Urinary bladder (tissue), 4 donors: ENCODE results near the gene NLGN1. TPM values are rescaled to one million over a fixed set of nuclear protein-coding genes. Genes with fewer than 3 reads are reported as not detected.

ENCODE experiments used
- DNase-seq: peaks from one replicate; pipeline ENCODE4 v3.0.0-alpha.2; 2015; ENCODE audit errors: extremely low spot score
- H3K27ac ChIP-seq: one replicate; pipeline ENCODE4 v1.5.1; 2013; ENCODE audit warnings: low read depth, mild to moderate bottlenecking, moderate library complexity
- H3K36me3 ChIP-seq: one replicate; pipeline ENCODE4 v1.6.1; 2013; ENCODE audit warnings: mild to moderate bottlenecking, moderate library complexity; ENCODE audit not compliant: insufficient read depth
- H3K4me1 ChIP-seq: one replicate; pipeline ENCODE4 v1.6.1; 2013; ENCODE audit warnings: mild to moderate bottlenecking, moderate library complexity; ENCODE audit not compliant: insufficient read depth
- H3K4me3 ChIP-seq: one replicate; pipeline ENCODE4 v1.5.1; 2013; ENCODE audit warnings: low read depth, low read length
- WGBS: extraction: QIAGEN DNeasy Blood & Tissue Kit; methylation state at CpG from one replicate; pipeline ENCODE4 v1.1.7; 2013; 5-methylcytosine and 5-hydroxymethylcytosine counted together
- polyA plus RNA-seq: library from polyadenylated mRNA; stranded (reverse); fragments of 200-250 nt; gene quantifications from one replicate; pipeline ENCODE4 v1.2.3, GENCODE V29; 2013
- total RNA-seq: library from RNA; depleted of rRNA; stranded (reverse); fragments of >200 nt; gene quantifications from one replicate; pipeline ENCODE4 v1.2.3, GENCODE V29; 2014
- donor health status: healthy with polysubstance abuse.
- donor health status: healthy.

NLGN1 gene
- total and polyA plus RNA-seq, 2 donors: 8.4 to 51.8 TPM

- Histone ChIP-seq H3K4me3 (no peak overlapping the region), H3K27ac (no peak overlapping the region), H3K4me1 (no peaks in the 10 kb centered on the region), H3K36me3 (no peaks in the 10 kb centered on the region)
- DNase-seq: no peak
- 50% methylated on average over 4 of the region's 4 CpGs for WGBS
Measured at GRCh38 chr3:173552526-173552925, 155.0 kb downstream of the NLGN1 start.

- DNase-seq: no peak
- Histone ChIP-seq H3K27ac (no peak overlapping the region), H3K36me3 (no peaks in the 10 kb centered on the region), H3K4me1 (no peaks in the 10 kb centered on the region), H3K4me3 (no peak overlapping the region)
- WGBS: 15% methylated on average over 3 of the region's 3 CpGs
Measured at GRCh38 chr3:173553635-173554280, 156.2 kb downstream of the NLGN1 start.

GRCh38 chr3:173556546-173556945 is 159.0 kb downstream of the NLGN1 start:
- 87% methylated on average over 2 of the region's 2 CpGs for WGBS
- DNase-seq: no peak
- Histone ChIP-seq H3K4me3 (no peak overlapping the region), H3K27ac (no peak overlapping the region), H3K36me3 (no peaks in the 10 kb centered on the region), H3K4me1 (no peaks in the 10 kb centered on the region)

- H3K4me1 ChIP-seq: no peaks in the 10 kb centered on the region
- 95% methylated on average over 3 of the region's 3 CpGs for WGBS
- no peaks in the 10 kb centered on the region for H3K36me3 ChIP-seq
- no peak overlapping the region for H3K27ac ChIP-seq
- no peak overlapping the region for H3K4me3 ChIP-seq
- no peak for DNase-seq
Measured at GRCh38 chr3:173567997-173568396, 170.5 kb downstream of the NLGN1 start.

- 96% methylated on average over 14 of the region's 14 CpGs for WGBS
- H3K27ac ChIP-seq: no peak overlapping the region
- no peak for DNase-seq
- no peaks in the 10 kb centered on the region for H3K4me1 ChIP-seq
- no peak overlapping the region for H3K4me3 ChIP-seq
- no peaks in the 10 kb centered on the region for H3K36me3 ChIP-seq
Measured at GRCh38 chr3:173568623-173569022, 171.1 kb downstream of the NLGN1 start.

- Histone ChIP-seq H3K4me1 (no peaks in the 10 kb centered on the region), H3K4me3 (no peak overlapping the region), H3K36me3 (no peaks in the 10 kb centered on the region), H3K27ac (no peak overlapping the region)
- WGBS: 97% methylated on average over 2 of the region's 2 CpGs
- no peak for DNase-seq
Measured at GRCh38 chr3:173583496-173583895, 186.0 kb downstream of the NLGN1 start.

GRCh38 chr3:173584093-173584837 is 186.7 kb downstream of the NLGN1 start:
- H3K27ac ChIP-seq: no peak overlapping the region
- 5% methylated on average over 16 of the region's 16 CpGs for WGBS

GRCh38 chr3:173584838-173585831 is 187.6 kb downstream of the NLGN1 start:
- peak; percentile 33 for DNase-seq
- 2% methylated on average over 47 of the region's 47 CpGs for WGBS
- Histone ChIP-seq H3K27ac (no peak overlapping the region), H3K4me1 (no peaks in the 10 kb centered on the region), H3K4me3 (peak overlapping the region; percentile 40), H3K36me3 (no peaks in the 10 kb centered on the region)

More at GRCh38 chr3:173584093-173584837, 186.7 kb downstream of the NLGN1 start:
- peak; percentile 45 for DNase-seq
- no peaks in the 10 kb centered on the region for H3K4me1 ChIP-seq
- peak overlapping the region; percentile 40 for H3K4me3 ChIP-seq
- no peaks in the 10 kb centered on the region for H3K36me3 ChIP-seq

- no peaks in the 10 kb centered on the region for H3K36me3 ChIP-seq
- 35% methylated on average over 2 of the region's 2 CpGs for WGBS
- no peaks in the 10 kb centered on the region for H3K4me1 ChIP-seq
- DNase-seq: no peak
- H3K4me3 ChIP-seq: no peak overlapping the region
- H3K27ac ChIP-seq: no peak overlapping the region
Measured at GRCh38 chr3:173586166-173586565, 188.6 kb downstream of the NLGN1 start.

GRCh38 chr3:173587055-173587454 is 189.5 kb downstream of the NLGN1 start:
- Histone ChIP-seq H3K4me3 (no peak overlapping the region), H3K4me1 (no peaks in the 10 kb centered on the region), H3K27ac (no peak overlapping the region), H3K36me3 (no peaks in the 10 kb centered on the region)
- 96% methylated on average over 1 of the region's 1 CpG for WGBS
- no peak for DNase-seq

GRCh38 chr3:173588556-173588955 is 191.0 kb downstream of the NLGN1 start:
- no peaks in the 10 kb centered on the region for H3K36me3 ChIP-seq
- H3K4me1 ChIP-seq: no peaks in the 10 kb centered on the region
- no peak for DNase-seq
- H3K27ac ChIP-seq: no peak overlapping the region
- no peak overlapping the region for H3K4me3 ChIP-seq
- WGBS: 77% methylated on average over 3 of the region's 3 CpGs

GRCh38 chr3:173589116-173589515 is 191.6 kb downstream of the NLGN1 start:
- no peak overlapping the region for H3K27ac ChIP-seq
- 97% methylated on average over 1 of the region's 1 CpG for WGBS
- H3K4me3 ChIP-seq: no peak overlapping the region
- DNase-seq: no peak
- H3K36me3 ChIP-seq: no peaks in the 10 kb centered on the region
- no peaks in the 10 kb centered on the region for H3K4me1 ChIP-seq

- Histone ChIP-seq H3K36me3 (no peaks in the 10 kb centered on the region), H3K27ac (no peak overlapping the region), H3K4me3 (no peak overlapping the region), H3K4me1 (no peaks in the 10 kb centered on the region)
- DNase-seq: no peak
- 85% methylated on average over 2 of the region's 2 CpGs for WGBS
Measured at GRCh38 chr3:173591401-173591800, 193.9 kb downstream of the NLGN1 start.
